Stimulated activated CD4-positive, alpha-beta T cell treated with anti-CD3 and anti-CD28 coated beads, TNF-alpha, amount 100 ng/mL, for 4 hours (primary cell): ENCODE measurements around the gene IGSF23.

Experiments used
- DNase-seq, 3 experiments: peaks; one replicate each; pipeline ENCODE4 v3.0.0-alpha.2; 2020; ENCODE audit warnings: low read depth in 3 of 3

Gene IGSF23, protein sequence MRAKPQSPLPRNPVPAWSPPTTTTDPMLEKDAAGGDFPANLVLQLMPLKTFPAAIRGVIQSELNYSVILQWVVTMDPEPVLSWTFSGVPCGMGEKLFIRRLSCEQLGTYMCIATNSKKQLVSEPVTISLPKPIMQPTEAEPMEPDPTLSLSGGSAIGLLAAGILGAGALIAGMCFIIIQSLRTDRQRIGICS

DNA sequence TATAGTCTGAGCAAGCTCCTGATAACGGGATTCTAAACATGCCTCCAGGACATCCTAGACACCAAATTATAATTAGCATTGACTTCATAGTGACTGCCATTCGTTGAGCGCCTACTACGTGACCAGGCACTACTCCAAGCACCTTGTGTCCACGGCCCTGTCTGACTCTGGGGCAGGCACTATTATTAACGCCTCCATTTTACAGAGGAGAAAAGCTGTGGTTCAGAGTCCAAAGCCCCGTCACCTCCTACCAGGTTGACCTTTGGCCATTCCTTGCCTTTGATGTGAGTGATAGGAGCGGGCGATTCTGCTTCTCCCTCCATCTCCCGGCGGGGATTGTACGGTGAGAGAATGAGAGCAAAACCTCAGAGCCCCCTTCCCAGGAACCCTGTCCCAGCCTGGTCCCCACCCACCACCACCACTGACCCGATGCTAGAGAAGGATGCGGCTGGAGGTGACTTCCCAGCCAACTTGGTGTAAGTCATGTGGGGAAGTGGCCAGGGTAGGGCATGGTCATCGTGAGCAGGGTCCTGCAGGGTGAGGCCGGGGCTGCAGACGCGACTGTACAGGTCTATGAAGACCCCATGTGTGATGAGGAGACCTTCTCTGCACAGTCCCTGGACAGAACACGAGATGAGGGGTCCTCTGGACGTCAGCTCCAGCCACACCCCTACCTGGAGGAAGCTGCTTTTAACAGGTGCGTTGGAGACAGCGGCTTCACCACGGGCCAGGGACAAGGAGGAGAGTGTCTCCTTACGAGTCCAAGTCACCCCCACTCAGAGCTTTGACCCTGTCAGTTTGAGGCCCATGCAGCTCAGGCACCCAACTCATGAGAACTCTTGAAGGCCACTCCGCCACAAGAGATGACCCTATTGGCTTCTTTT lies at the start of gene IGSF23:
Gene IGSF23 (plus strand): TSS at position 269 of the 884 bp plus-strand sequence. CDS start 83 bp downstream, at position 352.
- no peak for DNase-seq

DNA sequence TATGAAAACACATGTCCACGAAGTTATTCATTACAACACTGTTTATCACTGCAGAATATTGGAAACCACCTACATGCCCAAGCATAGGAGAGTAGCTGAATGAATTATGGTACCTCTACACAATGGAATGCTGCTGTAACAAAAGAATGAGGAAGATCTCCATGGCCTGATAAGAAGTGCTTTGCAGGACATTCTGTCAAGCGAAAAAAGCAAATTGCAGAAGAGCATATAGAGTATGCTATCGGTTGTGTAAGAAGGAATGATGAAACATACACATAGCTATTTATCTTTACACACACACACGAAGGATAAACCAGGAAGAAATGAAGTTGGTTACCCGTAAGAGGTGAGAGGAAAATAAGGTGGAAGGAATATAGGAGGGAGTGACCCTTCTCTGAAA lies 46.4 kb upstream of the IGSF23 start:
- DNase-seq, result no peak

DNA sequence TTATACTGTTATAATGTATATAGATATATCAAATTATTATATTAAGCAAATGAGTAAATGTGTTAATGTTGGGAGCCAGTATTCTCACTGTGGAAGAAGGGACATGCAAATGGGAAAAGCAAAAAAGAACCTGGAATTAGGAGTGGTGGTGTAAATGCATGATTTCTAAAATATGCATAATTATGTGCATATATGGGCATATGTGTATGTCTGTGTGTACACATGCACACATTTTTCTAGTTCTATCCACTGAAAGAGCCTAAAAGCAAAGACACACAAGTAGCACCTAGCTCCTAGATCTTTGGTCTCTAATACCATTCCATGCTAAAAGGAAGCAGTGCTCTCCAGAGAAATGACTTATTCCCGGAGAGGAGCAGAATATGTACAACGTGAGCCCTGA lies 45.6 kb upstream of the IGSF23 start:
- no peak for DNase-seq

DNA sequence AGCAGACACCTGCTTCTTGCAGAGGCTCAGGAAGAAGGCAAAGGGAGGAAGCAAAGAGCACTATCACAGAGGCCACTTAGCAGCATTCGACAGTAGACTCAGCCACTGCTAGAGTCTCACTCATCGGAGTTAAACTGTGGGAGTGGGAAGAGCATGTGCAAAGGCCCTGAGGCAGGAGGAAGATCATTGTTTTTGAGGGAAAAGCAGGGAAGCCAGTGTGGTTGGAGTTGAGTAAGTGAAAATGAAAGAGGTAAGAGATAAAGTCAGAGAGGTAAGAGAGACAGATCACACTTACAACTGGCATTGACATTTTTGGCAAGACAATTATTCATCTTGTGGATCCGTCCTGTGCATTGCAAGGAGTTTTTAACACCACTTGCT lies 42.8 kb upstream of the IGSF23 start:
- no peak for DNase-seq

DNA sequence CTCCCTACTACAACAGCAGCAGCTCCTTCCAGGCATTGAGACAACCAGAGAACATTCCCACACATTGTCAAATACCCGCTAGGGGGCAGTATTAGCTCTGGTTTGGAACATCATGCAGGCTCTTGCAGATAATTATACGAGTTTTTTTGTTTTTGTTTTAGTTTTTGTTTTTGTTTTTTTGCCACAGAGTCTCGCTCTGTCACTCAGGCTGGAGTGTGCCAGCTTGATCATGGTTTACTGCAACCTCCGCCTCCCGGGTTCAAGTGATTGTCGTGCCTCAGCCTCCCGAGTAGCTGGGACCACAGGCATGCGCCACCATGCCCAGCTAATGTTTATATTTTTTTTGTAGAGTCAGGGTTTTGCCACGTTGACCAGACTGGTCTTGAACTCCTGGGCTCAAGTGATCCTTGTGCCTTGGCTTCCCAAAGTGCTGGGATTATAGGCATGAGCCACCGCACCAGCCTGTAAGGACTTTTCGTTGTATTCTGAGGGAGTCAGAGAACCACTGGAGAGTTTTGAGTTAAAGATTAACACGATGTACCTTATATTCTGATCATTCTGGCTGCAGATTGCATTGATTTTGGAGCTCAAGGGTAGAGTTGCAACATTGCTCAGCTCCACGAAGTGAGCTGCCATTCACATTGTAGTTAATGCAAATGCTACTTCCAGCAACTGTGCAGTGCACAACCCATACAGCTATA lies 42.2 kb upstream of the IGSF23 start:
- peak in 1 of 3 experiments; percentile 30 for DNase-seq

DNA sequence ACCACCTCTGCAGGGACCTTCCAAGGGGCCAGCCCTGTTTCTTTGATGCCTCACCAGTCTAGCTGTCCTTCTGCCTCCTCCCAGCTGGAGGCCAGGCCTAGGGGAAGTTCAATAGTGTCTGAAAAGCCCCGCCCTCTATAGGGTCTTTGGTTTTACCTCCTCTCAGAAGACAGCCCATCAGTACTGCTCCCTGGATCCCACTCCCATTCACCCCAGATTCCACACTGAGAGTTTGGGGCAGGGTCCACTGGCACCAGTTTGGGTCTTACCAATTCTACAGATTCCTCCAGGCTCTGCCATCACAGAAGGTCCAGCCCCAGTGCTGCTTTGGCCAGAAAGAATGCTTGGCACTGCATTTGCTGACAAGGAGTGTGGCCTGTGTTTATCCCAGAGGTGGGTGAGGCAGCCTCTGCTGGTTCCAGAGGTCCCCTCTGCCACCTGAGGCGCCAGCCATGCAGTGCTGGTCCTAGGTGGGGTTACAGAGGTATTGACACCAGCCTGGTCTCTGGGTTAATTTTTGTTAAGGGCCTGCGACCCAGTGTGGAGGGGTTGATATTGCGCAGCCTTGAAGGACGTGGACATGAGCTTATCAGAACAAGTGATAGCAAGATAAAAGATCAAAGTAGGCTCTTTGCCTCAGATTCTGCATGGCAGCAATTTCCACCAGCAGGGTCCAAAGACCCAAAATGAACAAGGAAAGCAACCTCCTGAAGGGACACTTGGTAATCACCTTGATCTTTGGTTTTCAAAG lies 41.4 kb upstream of the IGSF23 start:
- DNase-seq, result no peak

DNA sequence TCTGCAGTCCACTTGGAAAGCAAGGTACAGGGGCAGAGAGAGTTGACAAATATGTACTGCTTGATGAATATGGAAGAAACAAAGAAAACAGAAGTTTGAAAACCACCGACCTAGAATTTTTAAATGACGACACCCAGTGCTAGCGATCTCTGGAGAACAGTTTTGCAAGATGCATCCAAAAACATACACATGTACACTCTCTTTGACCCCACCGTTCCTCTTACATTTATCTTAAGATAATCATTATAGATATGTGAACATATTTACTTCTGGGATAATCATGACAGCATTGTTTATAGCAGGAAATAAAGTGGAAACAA lies 40.8 kb upstream of the IGSF23 start:
- no peak for DNase-seq

DNA sequence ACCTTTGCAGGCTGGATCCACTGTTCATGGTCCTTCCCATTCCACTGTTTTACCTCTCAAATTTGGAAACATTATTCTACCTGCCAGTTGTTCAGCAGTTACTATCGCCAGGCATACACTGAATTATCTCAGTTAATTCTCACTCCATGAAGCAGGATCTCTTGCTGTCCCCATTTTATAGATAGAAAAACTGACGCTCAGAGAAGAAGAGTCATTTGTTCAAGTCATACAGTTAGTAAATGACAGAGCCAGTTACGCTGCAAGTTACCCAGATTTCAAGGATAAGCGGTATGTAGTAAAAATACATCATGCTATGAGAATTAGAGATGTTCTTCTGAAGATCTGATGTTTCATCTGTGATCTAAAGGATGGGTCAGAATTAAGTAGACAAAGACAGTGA lies 40.2 kb upstream of the IGSF23 start:
- no peak for DNase-seq

DNA sequence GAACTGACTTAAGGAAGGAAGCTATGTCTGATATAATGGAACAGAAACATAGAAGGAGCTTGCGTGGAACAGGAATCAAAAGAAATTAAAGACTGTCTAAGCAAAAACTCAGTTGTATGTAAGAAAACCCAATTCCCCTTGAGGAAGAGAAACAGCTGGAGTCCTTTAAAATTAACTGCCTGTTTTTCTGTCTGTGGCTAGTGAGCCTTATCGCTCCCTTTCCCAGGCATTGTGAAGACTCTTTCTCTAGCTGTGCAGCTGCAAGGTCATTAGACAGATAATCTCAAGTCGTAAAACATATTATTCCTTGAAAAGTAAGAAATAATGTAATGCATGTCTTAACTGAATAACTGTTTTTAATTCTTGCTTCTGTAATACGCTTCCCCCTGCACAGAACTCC lies 39.7 kb upstream of the IGSF23 start:
- DNase-seq, result no peak

DNA sequence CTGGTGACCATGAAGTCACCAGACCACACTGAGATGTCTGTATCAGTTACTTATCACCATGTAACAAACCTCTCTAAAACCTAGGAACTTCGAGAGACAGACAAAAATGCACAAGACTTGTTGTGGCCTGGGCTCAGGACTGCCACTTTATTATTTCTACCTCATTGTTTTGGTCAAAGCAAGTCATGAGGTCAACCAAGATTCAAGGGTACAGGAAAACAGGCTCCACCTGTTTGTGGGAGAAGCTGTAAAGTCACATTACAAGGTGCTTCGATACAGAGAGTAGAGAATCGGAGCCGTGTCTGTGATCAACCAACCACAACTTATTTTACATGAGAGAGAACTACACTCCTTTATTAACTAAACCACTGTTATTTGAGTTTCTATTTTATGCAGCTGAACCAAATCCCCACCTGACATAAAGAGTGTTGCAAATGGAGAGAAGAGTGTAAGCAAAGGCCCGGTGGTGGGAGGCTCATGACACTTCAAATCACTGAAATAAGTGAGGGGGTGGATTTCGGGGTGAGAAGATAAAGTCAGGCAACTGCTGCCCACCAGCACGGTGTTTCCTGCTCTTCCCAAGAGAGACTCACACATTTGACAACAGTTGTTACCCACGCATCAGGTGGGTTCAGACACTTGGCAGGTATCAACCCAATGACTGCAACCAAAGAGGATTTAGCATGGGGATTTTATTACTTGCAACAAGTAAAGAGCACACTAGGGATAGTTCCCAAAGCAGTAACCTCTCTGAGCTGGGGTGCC lies 39.0 kb upstream of the IGSF23 start:
- no peak for DNase-seq

DNA sequence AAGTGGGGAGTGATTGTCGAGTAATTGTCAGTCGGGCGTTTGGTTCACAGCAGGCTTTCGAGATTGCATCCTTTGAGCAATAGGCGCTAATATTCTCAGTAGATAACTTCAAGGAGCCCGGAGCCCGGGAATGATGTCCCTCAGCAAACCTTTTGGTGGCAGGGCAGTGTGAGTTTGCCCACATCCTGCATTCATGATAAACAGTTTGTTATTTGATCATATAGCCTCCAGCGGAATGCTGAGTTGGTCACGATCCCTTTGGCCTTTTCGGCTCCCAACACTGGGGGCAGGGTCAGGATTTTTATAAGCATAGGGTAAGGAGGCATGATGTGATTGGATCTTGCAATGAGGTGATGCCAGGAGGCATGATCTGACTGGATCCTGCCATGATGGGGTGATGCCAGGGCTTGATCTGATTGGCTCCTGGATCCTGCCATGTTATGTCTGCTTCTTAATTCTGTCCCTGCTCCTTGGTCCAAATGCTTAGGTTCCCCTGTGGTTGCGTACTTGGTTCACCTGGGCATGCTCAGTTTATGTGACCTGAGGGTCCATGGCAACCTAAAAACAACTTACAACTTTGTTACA lies 38.2 kb upstream of the IGSF23 start:
- no peak for DNase-seq

DNA sequence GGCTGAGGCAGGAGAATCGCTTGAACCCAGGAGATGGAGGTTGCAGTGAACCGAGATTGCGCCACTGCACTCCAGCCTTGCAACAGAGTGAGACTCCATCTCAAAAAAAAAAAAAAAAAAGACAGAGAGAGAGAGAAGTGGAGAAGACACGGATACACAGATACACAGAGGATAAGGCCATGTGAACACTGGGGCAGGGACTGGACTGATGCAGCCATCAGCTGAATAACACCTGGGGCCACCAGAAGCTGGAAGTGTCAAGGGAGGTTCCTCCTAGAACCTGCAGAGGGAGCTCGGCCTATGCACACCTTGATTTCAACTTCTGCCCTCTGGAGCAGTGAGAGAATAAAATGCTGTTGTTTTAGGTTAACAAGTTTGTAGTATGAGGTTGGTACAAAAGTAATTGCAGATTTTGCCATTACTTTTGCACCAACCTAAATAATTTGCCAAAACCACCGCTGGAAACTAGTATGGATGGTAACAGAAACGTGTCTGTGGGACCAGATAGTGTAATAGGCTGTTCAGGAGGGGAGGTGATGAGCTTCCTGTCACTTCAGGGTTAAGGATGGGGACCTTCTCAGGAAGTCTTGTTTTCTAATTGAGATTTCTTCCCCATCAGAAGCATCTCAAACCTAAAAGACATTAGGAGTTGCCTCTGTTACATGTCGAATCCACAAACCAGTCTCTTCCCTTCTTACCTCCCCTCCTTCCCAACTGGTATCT lies 36.4 kb upstream of the IGSF23 start:
- DNase-seq, result no peak

DNA sequence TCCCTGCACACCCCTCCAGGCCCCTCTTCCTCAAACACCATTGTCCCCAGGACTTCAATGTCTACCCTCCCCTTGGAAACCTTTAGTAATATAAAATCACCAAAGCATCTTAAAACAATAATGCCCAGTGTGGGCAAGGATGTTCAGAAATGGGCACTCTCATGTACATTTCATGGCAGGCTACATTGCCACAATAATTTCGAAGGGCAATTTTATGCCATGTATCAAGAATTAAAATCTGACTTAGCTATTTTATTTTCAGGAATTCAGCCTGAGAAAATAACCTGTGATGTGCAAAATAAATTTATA lies 35.8 kb upstream of the IGSF23 start:
- no peak for DNase-seq

DNA sequence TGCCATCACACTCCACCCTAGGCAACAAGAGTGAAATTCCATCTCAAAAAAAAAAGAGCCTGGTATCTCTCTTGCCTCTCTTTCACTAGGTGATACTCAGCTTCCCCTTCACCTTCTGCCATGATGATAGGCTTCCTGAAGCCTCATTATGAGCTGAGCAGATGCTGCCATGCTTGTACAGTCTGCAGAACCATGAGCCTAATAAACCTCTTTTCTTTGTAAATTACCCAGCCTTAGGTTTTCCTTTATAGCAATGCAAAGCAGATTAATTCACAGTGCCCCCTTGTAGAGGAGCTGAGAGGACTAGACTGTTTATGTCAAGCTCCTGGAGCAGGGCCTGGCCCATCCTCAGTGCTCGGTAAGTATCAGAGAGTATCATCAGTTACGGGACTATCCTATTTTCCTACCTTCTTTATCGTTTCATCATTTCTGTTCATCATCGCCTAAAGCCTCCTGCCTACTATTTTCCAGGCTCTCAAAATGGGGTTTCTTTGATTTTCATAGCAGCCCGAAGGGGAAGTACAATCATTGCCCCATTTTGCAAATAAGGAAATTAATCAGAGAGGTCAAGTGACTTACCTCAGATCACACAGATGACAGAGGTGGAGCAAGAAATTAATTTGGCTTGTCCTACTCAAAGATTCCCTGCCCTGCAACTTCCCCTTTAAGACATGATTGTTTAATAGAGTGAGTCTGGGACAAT lies 33.5 kb upstream of the IGSF23 start:
- DNase-seq, result no peak

DNA sequence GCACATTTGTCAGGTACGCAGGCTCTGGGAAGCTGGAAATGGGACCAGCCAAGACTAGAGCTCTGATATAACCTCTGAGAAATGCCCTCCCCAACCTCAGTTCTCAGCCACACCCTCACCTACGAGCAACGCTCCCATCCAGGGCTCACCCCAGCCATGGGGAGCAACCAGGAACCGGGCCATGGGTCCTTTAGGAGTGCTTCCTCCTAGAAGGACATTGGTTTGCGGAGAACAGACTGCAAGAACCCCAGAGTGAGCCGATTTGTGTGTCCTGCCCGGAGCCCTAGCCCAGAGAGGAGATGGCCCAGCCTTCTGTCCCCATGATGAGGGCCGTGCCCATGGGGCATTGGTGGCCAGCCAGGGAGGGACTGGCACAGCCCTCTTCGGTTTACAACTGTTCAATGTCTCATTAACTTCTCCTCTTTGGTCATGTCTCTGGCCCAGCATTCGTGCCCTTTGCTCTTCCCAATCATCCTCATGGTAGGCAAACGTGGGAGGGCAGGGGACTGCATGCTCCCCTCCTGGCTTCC lies 32.9 kb upstream of the IGSF23 start:
- DNase-seq, result no peak

DNA sequence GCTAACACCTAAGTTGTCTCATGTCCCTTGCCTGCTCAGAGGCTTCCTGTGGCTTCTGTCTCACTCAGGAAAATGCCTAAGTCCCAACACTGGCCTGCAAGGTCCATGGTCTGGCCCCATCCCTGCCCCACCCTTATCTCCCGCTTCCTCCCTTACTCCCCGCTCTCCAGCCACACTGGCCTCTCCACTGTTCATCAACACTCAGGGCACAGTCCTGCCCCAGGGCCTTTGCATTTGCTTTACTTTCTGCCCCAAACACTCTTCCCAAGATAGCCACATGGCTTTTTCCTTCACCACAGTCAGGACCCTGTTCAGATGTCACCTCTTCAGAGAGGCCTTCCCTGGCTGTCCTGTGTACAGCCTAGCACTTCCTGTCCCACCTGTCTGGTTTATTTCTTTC lies 32.1 kb upstream of the IGSF23 start:
- no peak for DNase-seq

DNA sequence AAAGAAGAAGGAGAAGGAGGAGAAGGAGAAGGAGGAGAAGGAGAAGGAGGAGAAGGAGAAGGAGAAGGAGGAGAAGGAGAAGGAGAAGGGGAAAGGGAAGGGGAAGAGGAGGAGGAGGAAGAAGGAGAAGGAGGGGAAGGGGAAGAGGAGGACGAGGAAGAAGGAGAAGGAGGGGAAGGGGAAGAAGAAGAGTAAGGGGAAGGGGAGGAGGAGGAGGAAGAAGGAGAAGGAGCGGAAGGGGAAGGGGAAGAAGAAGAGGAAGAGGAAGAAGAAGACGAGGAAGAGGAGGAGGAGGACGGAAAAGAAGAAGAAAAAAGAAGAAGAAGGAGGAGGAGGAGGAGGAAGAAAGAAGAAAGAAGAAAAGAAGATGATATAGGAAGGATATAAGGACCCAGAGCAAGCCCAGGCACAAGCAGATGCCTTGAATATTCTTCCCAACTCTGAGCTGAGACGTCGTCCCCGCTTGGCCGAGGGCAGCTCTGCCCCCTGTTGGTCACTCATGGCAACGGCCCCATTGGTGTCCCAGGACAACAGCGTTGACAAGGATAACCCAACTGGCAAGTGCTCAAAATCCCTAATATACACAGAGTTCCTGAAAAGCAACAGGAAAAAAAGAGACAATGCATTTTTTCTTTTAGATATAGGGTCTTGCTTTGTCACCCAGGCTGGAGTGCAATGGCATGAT lies 30.6 kb upstream of the IGSF23 start:
- DNase-seq, result no peak

DNA sequence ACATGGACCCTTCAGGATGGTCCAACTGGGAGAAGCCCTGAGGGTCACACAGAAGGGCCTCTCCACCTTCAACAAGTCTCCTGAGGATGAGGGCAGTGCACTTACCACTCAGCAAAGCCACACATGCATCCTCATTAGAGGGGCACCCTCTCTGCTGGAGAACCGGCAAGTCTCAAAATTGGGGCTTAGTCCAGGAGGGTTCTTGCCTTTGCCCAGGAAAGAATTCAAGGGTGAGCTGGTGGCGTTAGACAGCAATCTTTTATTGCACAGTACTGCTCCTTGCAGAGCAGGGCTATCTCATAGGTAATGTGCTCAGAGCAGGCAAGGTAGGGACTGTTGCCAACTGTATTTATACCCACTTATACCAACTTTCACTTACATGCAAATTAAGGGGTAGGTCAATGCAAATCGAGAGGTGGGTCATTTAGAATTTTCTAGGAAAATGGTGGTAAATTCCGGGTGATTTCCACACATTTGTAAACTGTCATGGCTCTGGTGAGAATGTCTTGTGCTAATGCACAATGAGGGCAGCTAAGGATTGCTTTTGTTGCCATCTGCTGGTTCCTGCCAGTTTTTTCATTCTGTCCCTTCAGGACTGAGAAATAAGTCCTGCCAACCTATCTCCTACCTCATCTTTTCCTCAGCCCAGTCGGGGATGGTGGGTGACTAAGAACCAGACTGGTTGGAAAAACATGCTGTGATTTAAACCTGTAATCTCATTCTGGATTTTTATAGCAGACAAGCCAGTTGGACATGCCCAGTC lies 27.8 kb upstream of the IGSF23 start:
- DNase-seq, result no peak
